ENCODE results near the gene CELF1.
"Not testable (repeated sequence)": the region's sequence is repeated elsewhere in the genome, so short reads cannot be mapped to it uniquely, and the experiment has no call there.

The CELF1 gene

GRCh38 chr11:47536915-47537314 is 16.0 kb downstream of the CELF1 start:
- DNase-seq: no peak

- DNase-seq: no peak
Measured at GRCh38 chr11:47534704-47535251, 18.2 kb downstream of the CELF1 start.

- DNase-seq: no peak
Measured at GRCh38 chr11:47533690-47534151, 19.2 kb downstream of the CELF1 start.

GRCh38 chr11:47532597-47533213 is 20.2 kb downstream of the CELF1 start:
- no peak for DNase-seq

GRCh38 chr11:47531666-47532065 is 21.3 kb downstream of the CELF1 start:
- DNase-seq: no peak

- not testable (repeated sequence) for DNase-seq
Measured at GRCh38 chr11:47530721-47531120, 22.2 kb downstream of the CELF1 start.

GRCh38 chr11:47529951-47530350 is 23.0 kb downstream of the CELF1 start:
- DNase-seq: no peak

GRCh38 chr11:47527186-47527585 is 25.7 kb downstream of the CELF1 start:
- DNase-seq: no peak

GRCh38 chr11:47526032-47526431 is 26.9 kb downstream of the CELF1 start:
- not testable (repeated sequence) for DNase-seq

GRCh38 chr11:47524291-47524874 is 28.5 kb downstream of the CELF1 start:
- DNase-seq: peak; percentile 82

GRCh38 chr11:47523490-47524225 is 29.3 kb downstream of the CELF1 start:
- peak; percentile 75 for DNase-seq

GRCh38 chr11:47518212-47518964 is 34.5 kb downstream of the CELF1 start:
- DNase-seq: no peak

GRCh38 chr11:47516984-47517853 is 35.7 kb downstream of the CELF1 start:
- no peak for DNase-seq

- DNase-seq: no peak
Measured at GRCh38 chr11:47516155-47516554, 36.8 kb downstream of the CELF1 start.

GRCh38 chr11:47514825-47515647 is 37.9 kb downstream of the CELF1 start:
- DNase-seq: no peak

GRCh38 chr11:47512701-47513100 is 40.2 kb downstream of the CELF1 start:
- DNase-seq: no peak

- no peak for DNase-seq
Measured at GRCh38 chr11:47511917-47512316, 41.0 kb downstream of the CELF1 start.

GRCh38 chr11:47510209-47510608 is 42.7 kb downstream of the CELF1 start:
- DNase-seq: no peak

- DNase-seq: no peak
Measured at GRCh38 chr11:47509077-47509536, 43.8 kb downstream of the CELF1 start.

- DNase-seq: no peak
Measured at GRCh38 chr11:47508240-47508957, 44.5 kb downstream of the CELF1 start.
